Lung microvascular endothelial cell (primary cell): Measurements from ENCODE around the gene STK11IP. TPM values are rescaled to one million over a fixed set of nuclear protein-coding genes. Genes with fewer than 3 reads are reported as not detected.

Source experiments
- DNase-seq, 2 donors: peaks; one replicate each; pipeline versions ENCODE4 v3.0.0 to v3.0.0-alpha.2; 2010; ENCODE audit warnings: low read depth in 2 of 2
- total RNA-seq: library from RNA; depleted of rRNA; stranded (reverse); fragments of >200 nt; gene quantifications from 2 replicates; pipeline ENCODE4 v1.2.1, GENCODE V29; 2014

STK11IP gene
- total RNA-seq, 1 donor from 2014 or later, result 8.1 TPM

DNA sequence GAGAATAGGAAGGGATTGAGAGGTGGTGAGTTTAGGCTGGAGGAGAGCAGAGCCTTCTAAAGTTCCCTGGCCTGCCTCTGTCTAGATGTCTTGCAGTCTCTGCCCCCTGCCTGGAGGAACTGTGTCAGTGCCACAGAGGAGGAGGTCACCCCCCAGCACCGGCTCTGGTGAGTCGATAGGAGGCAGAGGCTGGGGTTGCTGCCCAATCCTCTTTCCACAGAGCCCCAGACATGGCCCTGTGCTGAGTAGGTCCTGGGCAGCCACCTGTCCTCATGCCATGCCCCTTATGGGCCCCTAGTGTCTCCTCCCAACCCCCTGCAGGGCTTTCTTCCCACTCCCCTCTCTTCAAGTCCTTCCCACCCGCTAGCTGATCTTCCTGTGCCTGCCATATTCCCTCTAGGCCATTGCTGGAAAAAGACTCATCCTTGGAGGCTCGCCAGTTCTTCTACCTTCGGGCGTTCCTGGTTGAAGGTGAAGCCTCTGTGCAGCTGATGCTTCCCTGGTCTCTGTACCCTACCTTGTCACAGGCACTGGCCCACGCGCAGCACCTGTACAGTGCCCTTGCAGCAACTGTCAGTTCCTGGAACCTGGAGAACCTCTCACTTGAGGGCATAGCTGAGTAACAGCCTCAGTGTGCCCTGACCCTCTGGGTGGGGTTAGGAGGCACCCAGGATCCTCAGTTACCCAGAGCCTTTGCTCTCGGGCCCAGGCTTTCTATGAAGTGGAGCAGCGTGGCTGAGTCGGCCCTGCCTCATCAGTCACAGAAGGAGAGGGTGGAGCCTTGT, 16.6 kb downstream of the STK11IP start:
- DNase-seq, result no peak

GRCh38 chr2:219615036-219615435, 17.4 kb downstream of the STK11IP start:
- no peak for DNase-seq

DNA sequence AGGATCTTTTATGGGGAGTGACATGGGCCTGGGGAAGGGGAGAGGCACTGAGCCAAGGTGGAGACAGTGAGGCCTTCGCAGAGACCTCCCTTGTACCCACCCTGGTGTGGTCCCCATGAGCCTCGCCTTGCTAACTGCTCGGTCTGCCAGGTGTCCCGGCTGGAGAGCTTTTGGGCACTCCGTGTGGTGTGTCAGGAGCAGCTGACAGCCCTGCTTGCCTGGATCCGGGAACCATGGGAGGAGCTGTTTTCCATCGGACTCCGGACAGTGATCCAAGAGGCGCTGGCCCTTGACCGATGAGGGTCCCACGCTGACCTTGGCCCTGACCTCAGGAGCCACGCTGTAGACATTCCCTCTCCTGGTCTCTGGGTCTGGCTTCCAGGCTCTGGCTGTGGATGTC, 18.2 kb downstream of the STK11IP start:
- no peak for DNase-seq

DNA sequence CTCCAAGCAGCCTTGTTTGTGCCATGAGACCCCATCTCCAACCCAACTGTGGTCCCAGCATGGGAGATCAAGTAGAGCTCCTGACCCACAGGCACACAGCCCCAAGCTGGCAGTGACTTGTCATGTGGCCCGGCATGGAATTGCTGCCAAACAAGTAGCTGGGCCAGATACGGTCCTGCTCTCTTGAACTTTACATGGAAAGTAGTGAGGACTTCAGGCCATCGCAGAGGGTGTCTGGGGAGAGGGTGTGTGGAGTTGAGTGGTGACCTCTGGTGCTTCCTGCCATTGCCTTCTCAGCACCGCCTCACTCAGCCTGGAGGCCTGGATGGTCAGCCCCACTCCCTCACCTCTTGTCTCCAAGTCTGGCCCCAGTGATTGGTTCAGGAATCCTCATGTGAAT, 18.9 kb downstream of the STK11IP start:
- no peak for DNase-seq

DNA sequence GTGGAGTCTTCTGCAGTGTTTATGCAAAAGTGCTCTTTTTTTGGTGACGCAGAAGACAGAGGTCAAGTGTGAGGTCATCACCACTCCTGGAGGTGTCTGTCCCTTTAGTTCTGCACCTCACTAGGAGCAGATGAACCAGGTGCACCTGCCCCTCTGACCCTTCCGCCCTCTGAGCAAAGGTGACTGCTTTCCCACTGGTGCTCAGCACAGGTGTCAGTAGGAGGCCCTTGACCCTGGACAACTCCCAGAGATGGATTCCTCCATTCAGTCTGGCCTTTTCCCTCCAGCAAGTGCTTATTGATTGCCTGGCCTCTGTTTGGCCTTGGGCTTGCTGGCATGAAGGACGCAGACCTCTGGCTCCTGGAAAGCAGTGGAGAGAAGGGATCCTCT, 21.1 kb downstream of the STK11IP start:
- no peak for DNase-seq

DNA sequence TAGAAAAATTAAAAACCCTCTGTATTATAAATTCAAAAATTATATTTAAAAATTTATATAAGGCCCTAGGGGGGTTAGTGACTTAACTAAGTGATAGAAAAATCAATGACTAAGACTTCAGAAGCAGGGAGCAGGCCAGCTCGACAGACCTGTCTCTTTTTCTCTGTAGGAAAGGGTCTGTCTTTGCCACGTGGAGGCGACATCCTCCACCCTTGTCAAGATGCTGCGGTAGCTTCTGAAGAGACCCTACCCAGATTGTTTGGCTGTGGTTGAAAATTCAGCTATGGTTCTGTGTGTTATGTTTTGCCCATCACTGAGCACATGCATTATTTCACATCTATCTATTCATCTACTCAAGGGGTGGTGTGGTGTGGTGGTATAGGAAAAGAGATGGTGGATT, 21.6 kb downstream of the STK11IP start:
- DNase-seq, result no peak

GRCh38 chr2:219620546-219620945, 22.9 kb downstream of the STK11IP start:
- no peak for DNase-seq

- no peak for DNase-seq
These were observed 24.3 kb downstream of the STK11IP start for GRCh38 chr2:219621935-219622334.

DNA sequence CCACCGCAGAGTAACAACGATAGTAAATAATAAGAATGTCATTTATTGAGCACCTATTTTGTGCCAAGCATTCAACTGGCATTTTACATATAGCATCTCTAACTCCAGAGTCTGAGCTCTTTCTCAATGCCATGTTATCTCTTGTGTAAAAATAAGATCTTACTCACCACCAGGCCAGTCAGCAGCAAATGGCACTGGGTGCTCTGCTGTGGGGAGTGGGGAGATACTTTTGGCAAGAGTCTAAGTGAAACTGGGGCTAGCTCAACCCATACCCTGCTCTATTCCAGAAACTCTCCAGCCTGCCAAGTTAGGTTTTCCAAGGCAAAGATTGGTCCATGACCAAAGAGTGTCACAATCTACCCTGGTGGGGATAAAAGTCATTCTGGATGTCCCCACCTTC, 24.8 kb downstream of the STK11IP start:
- DNase-seq, result no peak

- no peak for DNase-seq
These were observed 26.9 kb downstream of the STK11IP start for GRCh38 chr2:219624565-219624964.

DNA sequence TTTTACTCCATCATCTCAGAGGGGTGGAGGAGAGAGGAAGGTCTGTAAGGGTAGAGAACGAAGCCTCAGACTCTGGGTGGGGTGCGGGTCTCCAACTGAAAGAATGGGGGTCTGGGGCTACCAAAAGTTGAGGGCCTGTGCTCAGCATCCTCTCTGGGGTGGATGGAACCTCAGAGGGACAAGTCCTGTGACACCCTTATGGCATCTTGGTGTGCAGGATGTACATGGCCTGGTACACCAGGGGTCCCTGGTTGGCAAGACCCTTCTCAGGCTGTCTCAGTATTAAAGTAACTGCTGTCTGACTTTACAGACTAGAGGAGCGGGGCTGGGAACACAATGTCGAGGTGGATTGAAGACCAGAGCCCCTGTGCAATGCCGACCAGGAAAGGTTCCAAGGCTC, 27.5 kb downstream of the STK11IP start:
- no peak for DNase-seq

DNA sequence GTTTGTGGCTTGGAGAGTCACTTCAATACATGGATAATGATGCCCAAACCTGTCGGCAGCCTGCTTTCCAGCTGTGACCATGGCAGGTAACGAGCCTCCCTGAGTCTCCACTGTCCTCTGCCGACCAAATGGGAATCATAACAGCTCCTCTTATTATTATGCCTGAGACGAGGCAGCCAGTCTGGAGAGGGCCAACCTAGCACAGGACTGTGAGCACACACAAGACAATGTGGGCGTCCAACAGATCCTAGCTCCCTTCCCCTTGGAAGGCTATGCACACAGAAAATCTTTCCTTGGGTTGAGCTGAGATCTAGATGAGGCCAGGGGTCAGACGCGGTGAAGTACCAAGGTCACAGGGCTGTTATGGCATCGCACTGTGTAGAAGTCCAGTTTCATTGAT, 28.9 kb downstream of the STK11IP start:
- no peak for DNase-seq

GRCh38 chr2:219627103-219628100, 29.7 kb downstream of the STK11IP start, which contains the start of gene SLC4A3:
SLC4A3 (plus strand) TSS chr2:219627630; CDS start chr2:219627993, 363 bp downstream.
- peak in 1 of 2 donors; percentile 31 for DNase-seq

DNA sequence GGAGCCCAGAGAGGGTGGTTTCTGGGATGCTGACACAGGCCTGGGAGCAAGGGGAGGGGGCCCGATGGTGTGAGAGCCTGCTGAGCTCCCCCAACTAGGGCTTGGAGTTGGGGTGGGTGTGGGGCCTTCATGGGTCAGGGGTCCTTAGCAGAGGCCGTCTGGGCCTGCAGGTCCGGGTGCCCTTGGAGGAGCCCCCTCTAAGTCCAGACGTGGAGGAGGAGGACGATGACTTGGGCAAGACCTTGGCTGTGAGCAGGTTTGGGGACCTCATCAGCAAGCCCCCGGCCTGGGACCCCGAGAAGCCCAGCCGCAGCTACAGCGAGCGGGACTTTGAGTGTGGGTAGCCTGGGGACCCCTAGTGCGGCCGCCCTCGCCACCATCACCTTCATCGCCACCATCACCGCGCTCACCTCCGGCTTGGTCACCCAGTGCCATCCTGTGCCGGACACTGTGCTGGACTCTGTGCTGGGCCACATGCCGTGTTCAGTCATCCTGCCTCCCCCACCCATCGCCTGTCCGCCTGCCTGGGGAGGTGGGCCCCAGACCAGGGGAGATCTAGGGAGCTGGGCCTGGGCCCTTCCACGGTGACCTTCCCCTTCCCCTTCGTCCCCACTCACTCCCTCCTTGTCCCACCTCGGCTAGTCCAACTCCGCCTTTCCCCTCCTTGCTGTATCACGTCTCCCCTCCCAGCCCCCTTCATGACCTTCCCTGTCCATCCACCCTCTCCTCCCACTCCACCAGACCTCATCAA, 30.8 kb downstream of the STK11IP start:
- no peak for DNase-seq

DNA sequence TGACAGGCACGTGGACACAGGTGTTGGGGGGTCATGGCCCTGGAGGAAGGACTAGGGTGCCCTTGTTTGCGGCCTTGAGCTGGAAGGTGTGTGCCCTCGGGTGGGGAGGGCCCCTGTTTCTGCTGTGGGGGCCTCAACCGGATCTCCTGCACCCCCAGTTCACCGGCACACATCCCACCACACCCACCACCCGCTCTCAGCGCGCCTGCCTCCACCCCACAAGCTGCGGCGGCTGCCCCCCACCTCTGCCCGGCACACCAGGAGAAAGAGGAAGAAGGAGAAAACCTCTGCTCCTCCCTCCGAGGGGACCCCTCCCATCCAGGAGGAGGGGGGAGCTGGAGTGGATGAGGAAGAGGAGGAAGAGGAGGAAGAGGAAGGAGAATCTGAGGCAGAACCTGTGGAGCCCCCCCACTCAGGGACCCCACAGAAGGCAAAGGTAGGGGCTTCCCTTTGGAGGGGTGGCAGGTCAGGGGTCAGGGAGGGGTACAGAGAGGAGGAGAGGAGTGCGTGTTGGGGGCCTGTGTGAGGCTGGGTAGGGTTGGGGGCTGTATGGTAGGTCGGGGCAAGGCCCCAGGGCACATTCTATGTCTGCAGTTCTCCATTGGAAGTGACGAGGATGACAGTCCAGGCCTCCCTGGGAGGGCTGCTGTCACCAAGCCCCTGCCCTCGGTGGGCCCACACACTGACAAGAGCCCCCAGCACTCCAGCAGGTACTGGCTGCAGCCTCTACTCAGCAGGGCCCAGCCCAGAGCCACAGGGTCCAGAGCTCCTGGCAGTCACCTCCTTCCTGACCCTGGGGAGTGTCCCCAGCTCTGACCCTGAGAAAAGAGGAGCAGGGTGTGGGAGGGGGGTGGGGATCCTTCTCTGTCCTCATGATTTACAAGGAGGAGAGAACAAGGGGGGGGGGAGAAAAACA, 31.6 kb downstream of the STK11IP start:
- no peak for DNase-seq

DNA sequence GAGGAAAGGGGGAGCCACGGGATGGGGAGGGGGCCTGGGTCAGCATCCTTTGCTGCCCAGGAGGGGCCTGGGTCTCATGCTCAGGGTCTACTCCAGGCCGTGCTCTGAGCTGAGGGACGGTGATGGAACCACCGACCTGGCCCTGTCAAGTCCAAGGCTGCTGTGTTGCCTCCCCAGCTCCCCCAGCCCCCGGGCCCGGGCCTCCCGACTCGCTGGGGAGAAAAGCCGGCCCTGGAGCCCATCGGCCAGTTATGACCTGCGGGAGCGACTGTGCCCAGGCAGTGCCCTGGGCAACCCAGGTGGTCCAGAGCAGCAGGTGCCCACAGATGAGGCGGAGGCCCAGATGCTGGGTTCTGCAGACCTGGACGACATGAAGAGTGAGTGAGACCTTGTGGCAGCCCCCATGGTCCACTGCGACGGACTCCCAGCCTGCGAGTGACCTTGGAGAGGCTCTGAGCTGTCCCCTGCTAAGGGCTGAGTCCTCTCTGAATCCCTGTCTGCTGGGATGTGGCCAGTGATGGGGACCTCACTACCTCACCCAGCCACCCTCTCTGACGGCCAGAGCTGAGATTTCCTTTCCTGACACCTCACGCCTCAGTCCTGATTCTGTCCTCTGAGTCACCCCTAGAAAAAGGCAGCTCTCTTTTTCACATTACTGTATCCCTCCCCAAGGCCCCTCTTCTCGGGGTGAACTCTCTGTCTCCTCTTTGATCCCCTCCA, 32.5 kb downstream of the STK11IP start:
- DNase-seq, result no peak

- DNase-seq, result peak in 1 of 2 donors; percentile 20
These were observed 33.2 kb downstream of the STK11IP start for GRCh38 chr2:219630770-219631405.

GRCh38 chr2:219631406-219631891, 33.8 kb downstream of the STK11IP start:
- DNase-seq, result no peak
